ENCODE measurements around the gene ANKRD23.
"Not testable (repeated sequence)": the region's sequence is repeated elsewhere in the genome, so short reads cannot be mapped to it uniquely, and the experiment has no call there.

Gene ANKRD23

GRCh38 chr2:96866986-96867755 is 23.4 kb upstream of the ANKRD23 start:
- TF ChIP-seq, protein P1, sequence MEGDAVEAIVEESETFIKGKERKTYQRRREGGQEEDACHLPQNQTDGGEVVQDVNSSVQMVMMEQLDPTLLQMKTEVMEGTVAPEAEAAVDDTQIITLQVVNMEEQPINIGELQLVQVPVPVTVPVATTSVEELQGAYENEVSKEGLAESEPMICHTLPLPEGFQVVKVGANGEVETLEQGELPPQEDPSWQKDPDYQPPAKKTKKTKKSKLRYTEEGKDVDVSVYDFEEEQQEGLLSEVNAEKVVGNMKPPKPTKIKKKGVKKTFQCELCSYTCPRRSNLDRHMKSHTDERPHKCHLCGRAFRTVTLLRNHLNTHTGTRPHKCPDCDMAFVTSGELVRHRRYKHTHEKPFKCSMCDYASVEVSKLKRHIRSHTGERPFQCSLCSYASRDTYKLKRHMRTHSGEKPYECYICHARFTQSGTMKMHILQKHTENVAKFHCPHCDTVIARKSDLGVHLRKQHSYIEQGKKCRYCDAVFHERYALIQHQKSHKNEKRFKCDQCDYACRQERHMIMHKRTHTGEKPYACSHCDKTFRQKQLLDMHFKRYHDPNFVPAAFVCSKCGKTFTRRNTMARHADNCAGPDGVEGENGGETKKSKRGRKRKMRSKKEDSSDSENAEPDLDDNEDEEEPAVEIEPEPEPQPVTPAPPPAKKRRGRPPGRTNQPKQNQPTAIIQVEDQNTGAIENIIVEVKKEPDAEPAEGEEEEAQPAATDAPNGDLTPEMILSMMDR (conservative IDR thresholded peaks at IDR 0.05; ENCODE audit: low read depth, low read length) = no peak
- DNase-seq (ENCODE audit: low read depth) = no peak
- peak overlapping the region; percentile 89 for H3K4me3 ChIP-seq (ENCODE audit: low read depth, low read length)

- no peak for DNase-seq (ENCODE audit: low read depth)
- TF ChIP-seq, protein P1 (conservative IDR thresholded peaks at IDR 0.05; ENCODE audit: low read depth, low read length) = no peak
Measured at GRCh38 chr2:96866586-96866985, 22.8 kb upstream of the ANKRD23 start.

DNA sequence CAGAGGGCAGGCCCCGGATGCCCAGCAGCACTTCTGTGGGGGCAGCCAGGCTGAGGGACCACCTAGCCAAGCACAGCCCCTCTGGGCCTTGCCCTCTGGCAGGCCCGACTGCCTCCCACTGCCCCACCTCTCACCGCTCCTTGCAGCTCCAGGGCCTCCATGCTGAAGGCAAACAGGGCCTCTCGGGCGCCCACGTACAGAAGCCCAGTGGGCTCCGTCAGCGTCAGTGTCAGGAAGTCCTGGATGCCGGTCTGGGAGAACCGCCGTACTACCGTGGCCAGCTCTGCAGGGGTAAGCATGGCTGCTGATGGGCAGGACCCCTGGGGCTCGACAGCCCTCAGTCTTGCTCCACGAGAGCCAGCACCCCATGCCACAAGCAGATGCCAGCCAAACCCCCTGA is 22.3 kb upstream of the ANKRD23 start:
- no peak for DNase-seq (ENCODE audit: low read depth)
- TF ChIP-seq, protein P1 (conservative IDR thresholded peaks at IDR 0.05; ENCODE audit: low read depth, low read length) = no peak
- no peak overlapping the region for H3K4me3 ChIP-seq (ENCODE audit: low read depth, low read length)

More at GRCh38 chr2:96866586-96866985, 22.8 kb upstream of the ANKRD23 start:
- H3K4me3 ChIP-seq (ENCODE audit: low read depth, low read length) = peak overlapping the region; percentile 89

DNA sequence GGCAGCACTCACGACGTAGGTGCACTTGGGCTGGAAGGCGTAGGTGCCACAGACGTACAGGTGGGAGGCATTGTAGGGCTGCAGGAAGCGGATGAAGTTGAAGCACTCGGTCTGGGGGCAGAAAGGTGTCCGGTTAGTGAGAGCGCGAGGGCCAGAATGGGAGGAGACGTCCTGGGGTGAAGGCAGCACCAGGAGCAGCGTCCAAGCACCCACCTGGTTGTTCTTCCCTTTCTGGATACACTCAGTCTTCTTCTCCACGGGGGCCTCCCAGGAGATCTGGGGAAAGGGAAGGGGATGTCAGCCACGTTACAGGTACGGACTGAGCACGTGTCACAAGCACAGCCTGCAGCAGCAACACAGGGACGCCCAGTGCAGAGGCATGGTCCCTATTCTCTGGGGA is 21.8 kb upstream of the ANKRD23 start:
- no peak overlapping the region for H3K4me3 ChIP-seq (ENCODE audit: low read depth, low read length)
- TF ChIP-seq, protein P1 (conservative IDR thresholded peaks at IDR 0.05; ENCODE audit: low read depth, low read length) = no peak
- DNase-seq (ENCODE audit: low read depth) = no peak

DNA sequence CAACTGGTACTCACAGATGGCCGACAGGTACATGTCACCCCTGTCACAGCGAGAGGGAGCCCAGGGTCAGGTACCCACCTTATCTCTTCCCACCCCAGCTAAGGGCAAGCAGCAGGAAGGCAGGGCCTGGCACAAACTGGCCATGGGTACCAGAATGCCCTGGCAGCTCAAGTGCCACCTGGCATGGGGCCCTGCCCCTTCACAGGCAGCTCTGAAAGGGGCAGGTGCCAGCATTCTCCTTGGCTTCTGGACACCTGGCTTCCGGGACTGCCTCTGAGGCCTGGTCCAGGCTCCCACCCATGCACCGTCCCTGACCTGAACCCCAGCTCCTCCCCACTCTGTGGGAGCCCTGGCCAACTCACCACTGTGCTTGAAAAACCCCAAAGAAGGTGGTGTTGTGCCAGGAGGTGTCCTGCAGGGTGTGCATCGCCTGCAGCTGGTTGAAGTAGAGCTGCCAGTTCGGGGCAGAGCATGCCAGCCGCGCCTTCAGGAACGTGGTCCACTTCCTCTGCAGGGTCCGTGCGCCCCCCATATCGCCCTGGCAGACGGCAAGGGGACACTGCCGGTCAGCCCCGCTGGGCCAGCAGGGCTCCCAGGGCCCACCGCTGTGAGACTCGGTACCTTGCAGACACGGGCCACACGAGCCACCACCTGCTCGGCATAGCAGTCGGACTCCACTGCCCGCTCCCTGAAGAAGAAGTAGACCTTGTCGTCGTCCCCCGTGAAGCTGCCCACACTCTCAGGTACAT is 20.7 kb upstream of the ANKRD23 start:
- H3K4me3 ChIP-seq (ENCODE audit: low read depth, low read length) = no peak overlapping the region
- TF ChIP-seq, protein P1 (conservative IDR thresholded peaks at IDR 0.05; ENCODE audit: low read depth, low read length) = peak; percentile 4
- no peak for DNase-seq (ENCODE audit: low read depth)

DNA sequence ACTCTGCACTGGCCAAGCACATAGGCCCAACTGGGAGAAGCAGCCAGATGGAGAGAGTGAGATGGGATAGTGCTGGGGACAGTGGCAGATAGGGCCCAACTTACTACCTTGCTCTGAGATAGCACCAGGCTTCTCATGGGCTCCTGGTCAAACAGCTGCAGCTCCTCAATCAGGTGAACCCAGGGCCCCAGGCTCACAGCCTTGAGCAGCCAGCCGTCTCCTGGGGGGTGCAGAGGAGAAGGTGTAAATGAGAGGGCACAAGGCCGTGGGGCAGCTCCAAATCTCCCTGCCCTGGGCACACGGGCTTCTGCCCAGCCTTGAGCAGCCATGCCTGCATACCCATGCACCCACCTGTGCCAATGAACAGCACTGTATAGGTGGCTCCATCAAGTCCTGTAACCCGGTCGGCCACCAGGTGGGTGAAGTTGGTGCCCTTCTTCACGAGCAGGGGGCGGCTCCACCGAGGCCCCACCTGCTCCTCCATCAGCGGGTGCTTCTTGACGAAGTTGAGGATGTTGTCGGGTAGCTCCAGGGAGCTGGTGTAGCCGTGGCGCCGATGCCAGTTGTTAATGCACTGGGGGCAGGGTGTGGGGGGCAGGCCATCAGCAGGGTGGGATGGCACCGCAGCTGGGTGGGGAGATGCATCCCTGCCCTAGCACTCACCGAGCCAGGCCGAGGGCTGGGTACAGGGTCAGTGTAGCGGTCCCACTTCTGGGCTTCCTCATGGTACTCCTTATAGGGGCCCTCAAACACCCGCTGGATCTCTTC is 19.9 kb upstream of the ANKRD23 start:
- TF ChIP-seq, protein P1 (conservative IDR thresholded peaks at IDR 0.05; ENCODE audit: low read depth, low read length) = no peak
- H3K4me3 ChIP-seq (ENCODE audit: low read depth, low read length) = no peak overlapping the region
- no peak for DNase-seq (ENCODE audit: low read depth)

DNA sequence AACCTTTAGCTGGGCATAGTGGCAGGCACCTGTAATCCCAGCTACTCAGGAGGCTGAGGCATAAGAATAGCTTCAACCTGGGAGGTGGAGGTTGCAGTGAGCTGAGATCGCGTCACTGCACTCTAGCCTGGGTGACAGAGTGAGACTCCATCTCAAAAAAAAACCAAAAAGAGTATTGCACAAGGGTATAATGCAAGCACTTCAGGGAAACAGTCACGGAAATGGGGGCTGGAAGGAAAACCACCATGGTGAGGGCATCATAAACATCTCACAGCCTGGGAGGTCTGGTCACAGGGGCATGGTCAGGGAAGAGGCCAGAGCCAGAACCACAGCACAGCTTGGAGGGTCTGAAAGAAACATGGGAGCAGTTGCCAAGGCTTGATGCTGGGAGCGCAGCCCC is 19.2 kb upstream of the ANKRD23 start:
- DNase-seq (ENCODE audit: low read depth); H3K4me3 ChIP-seq (ENCODE audit: low read depth, low read length): not testable (repeated sequence)
